AG20443 (cell line): Measurements from ENCODE around the gene HSPA1B.
"Not testable (repeated sequence)": the region's sequence is repeated elsewhere in the genome, so short reads cannot be mapped to it uniquely, and the experiment has no call there.

Experiments used
- DNase-seq: peaks from one replicate; pipeline ENCODE4 v3.0.0; 2012; ENCODE audit warnings: low spot score, mixed read lengths

Gene HSPA1B

GRCh38 chr6:31827286-31828079 is at the start of gene HSPA1B:
TSS of gene HSPA1B (plus strand) at chr6:31827738. CDS start at chr6:31827951, 213 bp downstream.
- peak; percentile 96 for DNase-seq

GRCh38 chr6:31778193-31778592 is 49.3 kb upstream of the HSPA1B start:
- DNase-seq, result no peak

GRCh38 chr6:31778999-31779885 is 48.3 kb upstream of the HSPA1B start:
- no peak for DNase-seq

- DNase-seq, result no peak
Observed at GRCh38 chr6:31779908-31780307, 47.6 kb upstream of the HSPA1B start.

GRCh38 chr6:31780507-31781243 is 46.9 kb upstream of the HSPA1B start:
- no peak for DNase-seq

GRCh38 chr6:31781244-31782125 is 46.1 kb upstream of the HSPA1B start:
- DNase-seq, result no peak

GRCh38 chr6:31782126-31782855 is 45.2 kb upstream of the HSPA1B start:
- no peak for DNase-seq

- DNase-seq, result no peak
Observed at GRCh38 chr6:31784098-31784925, 43.2 kb upstream of the HSPA1B start.

- DNase-seq, result peak; percentile 2
Observed at GRCh38 chr6:31785475-31785874, 42.1 kb upstream of the HSPA1B start.

GRCh38 chr6:31791324-31792089 is 36.0 kb upstream of the HSPA1B start:
- peak; percentile 82 for DNase-seq

GRCh38 chr6:31792090-31792374 is 35.5 kb upstream of the HSPA1B start:
- DNase-seq, result no peak

- no peak for DNase-seq
Observed at GRCh38 chr6:31792761-31793171, 34.8 kb upstream of the HSPA1B start.

GRCh38 chr6:31793927-31794245 is 33.7 kb upstream of the HSPA1B start:
- not testable (repeated sequence) for DNase-seq

- DNase-seq, result peak; percentile 43
Observed at GRCh38 chr6:31794294-31794865, 33.2 kb upstream of the HSPA1B start.

GRCh38 chr6:31794866-31795615 is 32.5 kb upstream of the HSPA1B start:
- peak; percentile 21 for DNase-seq

- DNase-seq, result peak; percentile 97
Observed at GRCh38 chr6:31795616-31796298, 31.8 kb upstream of the HSPA1B start, which contains the start of gene VARS1. TSS of gene VARS1 (minus strand) at chr6:31795752. CDS start at chr6:31795217, 535 bp downstream.

GRCh38 chr6:31796993-31797385 is 30.5 kb upstream of the HSPA1B start:
- no peak for DNase-seq
